GM21723 (cell line): ENCODE data around the gene ELK3.

Source experiments
- ATAC-seq: cut with Tn5 transposase; IDR thresholded peaks from one replicate; pipeline ENCODE4 v1.9.1; 2021; ENCODE audit warnings: mild to moderate bottlenecking, moderate library complexity; ENCODE audit not compliant: unreplicated experiment

The ELK3 gene

DNA sequence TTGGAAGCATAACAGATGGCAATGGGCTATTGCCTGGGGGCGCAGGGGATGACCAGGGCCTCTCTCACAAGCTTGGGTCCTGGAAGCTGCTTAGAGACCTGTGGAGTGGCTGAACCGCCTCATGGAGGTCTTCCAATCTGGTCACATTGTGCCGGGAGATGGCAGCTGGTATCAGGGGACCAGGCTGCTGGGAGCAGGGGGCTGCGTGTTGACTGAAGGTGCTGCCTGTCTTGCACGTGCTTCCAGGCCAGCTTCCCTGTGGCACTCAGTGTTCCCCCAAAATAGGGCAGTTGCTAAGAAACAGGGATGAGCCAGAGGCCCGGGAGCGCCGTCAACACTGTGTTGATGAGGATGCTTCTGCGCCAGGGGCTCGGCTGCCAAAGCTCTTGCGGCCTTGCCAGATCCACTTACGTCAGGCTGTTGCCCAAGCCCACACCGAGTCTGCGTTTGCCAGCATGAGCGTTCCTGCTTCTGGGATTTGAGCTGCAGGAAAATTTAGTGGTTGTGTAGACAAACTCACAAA, 39.8 kb downstream of the ELK3 start:
- no peak for ATAC-seq

DNA sequence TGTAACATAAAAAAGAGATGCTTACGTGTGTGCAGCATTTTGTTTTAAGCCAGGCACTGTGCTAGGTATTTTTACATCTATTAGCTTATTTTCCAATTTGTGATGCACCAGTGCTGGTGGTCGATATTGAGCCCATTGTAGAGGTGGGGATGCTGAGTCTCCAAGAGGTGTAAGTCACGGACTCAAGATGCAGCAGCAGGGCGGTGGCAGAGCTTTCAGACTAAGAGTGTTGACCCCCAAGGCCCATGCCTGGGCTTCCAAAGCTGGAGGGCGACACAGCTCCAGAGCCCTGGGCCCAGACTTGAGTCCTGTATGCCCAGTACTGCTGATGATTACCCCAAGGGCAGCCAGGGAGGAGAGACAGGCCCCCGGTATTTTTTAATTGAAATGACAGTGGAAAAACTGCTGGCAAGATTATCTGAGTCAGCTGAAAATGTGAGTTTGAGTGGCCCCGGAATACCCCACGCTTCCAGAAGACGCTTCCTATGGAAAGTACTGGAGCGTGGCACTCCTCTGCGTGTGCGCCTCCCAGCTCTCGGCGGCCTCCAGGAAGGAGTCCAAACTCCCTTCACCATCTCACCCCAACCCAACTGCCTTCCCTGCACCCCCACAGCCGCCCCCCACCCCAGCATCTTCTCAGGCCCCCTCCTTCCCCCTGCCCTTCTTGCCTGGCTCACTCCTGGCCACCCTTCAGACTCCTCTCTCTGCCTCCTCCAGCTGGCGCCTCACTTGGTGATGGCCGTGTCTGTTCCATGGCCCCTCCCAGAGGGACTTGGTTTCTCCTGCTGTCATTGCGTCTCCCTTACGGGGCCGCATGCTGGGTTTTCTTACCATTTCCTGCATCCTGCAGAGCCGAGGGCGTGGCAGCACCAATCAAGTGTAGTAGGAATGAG, 40.7 kb downstream of the ELK3 start:
- no peak for ATAC-seq

DNA sequence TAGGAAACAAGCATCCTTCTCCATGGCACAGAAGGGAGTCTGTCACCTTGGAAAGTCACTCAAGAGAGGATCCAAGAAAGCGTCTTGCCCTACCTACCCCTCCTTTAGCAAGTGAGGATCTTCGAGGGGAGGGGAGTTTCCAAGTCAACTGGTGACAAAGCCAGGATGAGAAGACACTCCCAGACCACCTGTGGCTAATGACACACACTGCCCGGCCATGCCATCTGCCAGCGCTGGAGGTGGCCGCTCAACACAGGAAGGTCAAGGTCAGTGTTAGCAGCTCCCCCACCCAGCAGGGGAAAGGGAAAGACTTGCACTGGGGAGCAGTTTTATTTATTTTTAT, 41.3 kb downstream of the ELK3 start:
- ATAC-seq: no peak

- ATAC-seq: no peak
Measured at GRCh38 chr12:96236221-96236822, 42.1 kb downstream of the ELK3 start.

GRCh38 chr12:96237035-96237434, 42.9 kb downstream of the ELK3 start:
- ATAC-seq: no peak

DNA sequence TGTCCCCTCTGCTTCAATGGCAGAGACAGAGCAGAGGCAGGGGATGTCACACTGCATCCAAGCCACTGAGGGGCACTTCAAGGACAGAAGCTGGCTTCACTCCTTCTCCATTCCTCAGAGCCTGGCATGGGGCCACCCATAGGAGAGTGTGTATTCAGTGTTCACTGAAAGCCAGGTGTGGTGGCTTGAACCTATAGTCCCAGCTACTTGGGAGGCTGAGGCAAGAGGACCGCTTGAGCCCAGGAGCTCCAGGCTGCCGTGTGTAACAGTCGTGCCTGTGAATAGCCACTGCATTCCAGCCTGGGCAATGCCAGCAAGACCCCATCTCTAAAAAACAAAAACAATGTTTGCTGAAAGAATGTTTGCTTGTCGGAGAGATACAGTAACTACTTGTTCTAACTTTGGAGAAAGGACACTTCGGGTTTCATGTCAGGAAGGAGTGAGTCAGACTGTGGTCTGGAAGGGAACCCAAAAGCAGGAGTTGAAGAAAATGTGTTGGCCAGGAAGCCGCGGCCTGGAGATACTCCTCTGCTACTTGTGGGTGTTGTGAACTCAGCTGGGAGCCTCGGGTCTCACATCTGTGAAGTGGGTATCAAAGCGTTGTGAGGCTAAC, 43.4 kb downstream of the ELK3 start:
- ATAC-seq: no peak

- ATAC-seq: no peak
Measured at GRCh38 chr12:96238336-96239047, 44.3 kb downstream of the ELK3 start.

DNA sequence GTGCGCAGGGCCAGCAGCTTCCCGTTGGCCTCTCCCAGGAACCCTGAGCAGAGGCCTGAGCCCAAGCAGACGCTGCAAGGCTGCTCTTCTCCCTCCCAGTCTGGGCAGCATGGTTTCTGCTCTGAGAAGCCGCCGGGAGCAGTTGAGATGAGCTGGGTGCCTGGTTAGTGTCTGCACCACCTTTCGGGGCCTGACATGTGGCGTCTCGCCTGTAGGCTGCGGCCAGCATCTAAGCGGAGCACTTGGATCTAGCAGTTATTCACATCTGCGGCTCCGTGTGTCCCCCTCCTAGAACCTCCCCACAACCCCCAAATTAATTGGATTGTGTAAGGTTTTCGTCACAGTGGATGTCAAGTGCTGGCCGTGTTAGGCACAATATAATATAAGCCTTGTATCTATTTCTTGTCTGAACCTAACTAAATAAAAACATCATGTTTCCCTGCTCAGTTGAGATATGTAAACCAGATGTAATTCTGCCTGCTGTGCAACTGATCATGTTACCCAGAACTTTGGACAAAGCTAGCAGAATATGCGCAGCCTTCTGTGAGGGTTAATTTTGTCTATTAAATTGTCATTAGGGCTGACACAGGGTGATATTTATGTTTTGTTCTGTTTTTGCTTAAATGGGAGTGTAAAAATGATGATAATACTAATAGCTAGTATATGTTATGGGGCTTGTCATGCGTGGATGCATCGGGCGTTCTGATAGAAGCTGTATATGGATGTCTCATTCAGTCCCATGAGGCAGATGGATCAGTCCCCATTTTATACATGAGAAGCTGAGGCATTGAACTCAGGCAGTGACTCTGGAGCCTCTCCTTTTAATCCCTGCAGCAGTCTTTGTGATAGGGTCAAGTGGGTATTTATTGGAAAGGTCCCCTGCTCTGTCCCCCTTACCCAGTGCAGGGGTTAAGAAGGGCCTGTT, 45.8 kb downstream of the ELK3 start:
- no peak for ATAC-seq

- no peak for ATAC-seq
Measured at GRCh38 chr12:96240656-96241055, 46.5 kb downstream of the ELK3 start.

- ATAC-seq: no peak
Measured at GRCh38 chr12:96241431-96241830, 47.3 kb downstream of the ELK3 start.

- ATAC-seq: no peak
Measured at GRCh38 chr12:96241846-96242256, 47.7 kb downstream of the ELK3 start.

DNA sequence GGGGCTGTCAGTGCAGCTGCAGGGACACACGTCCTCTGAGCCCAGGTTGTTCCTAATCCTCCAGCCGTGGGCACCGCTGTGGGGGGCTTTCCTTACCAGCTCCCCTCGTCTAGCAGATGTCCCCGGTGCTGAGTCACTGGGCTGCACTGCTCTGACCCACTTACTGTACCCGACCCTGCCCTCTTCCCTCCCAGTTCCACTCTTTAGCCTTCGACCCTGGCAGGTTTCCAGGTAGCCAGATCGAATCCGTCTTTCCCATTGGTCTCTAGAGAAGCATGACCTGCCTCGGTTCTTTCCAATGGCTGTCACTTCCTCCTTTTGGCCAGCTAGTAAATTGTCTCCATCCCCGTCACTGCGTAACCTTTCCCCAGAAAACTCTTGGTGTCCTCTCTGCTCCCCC, 48.4 kb downstream of the ELK3 start:
- no peak for ATAC-seq

DNA sequence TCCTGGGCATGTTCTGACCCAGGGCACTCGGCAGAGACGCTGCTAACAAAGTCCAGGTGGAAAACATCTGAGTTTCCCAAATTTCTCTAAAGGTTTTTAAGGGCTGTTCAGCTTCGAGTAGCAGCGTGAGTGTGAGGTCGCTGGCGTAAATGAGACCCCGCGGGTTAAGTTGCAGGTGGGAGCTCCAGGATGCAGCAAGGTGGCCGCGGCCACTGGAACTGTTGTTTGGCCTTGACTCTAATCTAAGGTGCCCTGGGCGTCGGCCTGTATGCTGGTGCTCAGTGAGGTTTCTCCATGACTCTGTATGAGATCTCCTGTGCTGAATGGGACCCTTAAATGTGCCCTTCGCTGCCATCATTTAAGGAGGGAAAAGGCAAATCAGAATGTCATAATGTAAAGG, 50.7 kb downstream of the ELK3 start:
- no peak for ATAC-seq

GRCh38 chr12:96246926-96247505, 52.8 kb downstream of the ELK3 start:
- no peak for ATAC-seq

DNA sequence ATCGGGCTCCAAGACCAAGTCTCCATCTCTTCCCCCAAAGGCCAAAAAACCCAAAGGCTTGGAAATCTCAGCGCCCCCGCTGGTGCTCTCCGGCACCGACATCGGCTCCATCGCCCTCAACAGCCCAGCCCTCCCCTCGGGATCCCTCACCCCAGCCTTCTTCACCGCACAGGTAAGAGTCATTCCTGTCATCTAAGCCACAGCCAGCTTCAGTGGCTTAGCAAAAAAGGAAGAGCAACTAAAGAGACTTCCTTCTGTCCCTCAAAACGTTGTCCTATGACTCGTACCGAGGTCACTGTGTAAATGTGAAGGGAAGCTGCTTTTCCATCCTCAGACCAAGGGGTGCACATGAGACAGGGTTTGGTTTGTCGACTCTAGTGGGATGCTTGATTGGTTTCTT, 53.4 kb downstream of the ELK3 start:
- ATAC-seq: no peak

GRCh38 chr12:96248136-96248931, 54.2 kb downstream of the ELK3 start:
- no peak for ATAC-seq

- ATAC-seq: no peak
Measured at GRCh38 chr12:96249196-96250118, 55.3 kb downstream of the ELK3 start.

DNA sequence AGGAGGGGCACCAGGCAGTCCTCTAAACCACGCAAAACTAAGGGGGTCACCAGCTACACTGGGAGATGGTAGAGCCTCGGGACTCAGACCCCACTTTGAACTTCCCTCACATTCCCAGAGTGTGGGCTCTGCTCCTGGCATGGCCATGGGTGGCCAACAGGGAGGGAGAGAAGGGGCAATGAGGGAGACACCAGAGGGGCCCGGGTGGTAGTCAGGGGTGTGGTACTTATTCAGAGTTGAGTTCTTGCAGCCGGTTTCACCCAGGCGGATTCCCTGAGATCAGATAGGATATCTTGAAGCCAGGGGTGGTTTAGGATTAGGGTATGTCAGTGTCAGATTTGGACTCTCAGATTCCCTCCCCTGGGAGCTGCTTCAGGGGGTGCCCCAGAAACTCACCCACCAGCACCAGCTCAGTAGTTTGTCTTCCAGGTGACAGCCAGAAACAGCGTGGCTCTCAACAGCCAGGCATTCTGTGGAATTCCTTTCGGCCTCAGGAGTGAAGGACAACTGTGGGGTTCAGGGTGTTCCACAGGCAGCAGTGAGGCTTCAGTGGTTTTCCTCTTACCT, 56.0 kb downstream of the ELK3 start:
- ATAC-seq: no peak
